SH-SY5Y (cell line): ENCODE data around the gene MYT1.

Source experiments
- GATA2 ChIP-seq: IDR thresholded peaks from 2 replicates; pipeline ENCODE4 v1.6.1; 2011; ENCODE audit warnings: mild to moderate bottlenecking, low read depth, low read length
- GATA3 ChIP-seq: IDR thresholded peaks from 2 replicates; pipeline ENCODE4 v1.6.1; 2011; ENCODE audit warnings: low read depth, mild to moderate bottlenecking, low read length, moderate library complexity

DNA sequence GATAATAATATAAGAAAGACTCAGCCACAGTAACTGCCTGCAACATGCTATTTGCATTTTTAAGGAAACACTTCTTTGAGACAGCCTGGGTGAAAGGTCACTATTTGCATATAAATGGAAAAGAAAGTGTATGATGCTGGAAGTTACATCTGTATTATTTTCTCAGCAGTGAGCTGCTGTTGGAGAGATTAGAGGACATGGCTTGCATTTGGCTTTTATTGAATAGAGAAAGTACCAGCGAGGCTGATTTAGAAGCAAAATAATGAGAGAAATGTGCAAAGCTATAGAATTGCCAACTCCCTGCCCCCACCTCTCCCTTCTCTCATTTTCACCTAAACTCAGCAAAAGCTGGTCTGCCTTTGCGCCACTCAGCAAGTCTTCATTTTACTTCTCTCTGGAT, 12.7 kb downstream of the MYT1 start:
- TF ChIP-seq GATA2 (no peak), GATA3 (no peak)
